B cell (primary cell): ENCODE data around the gene H1-8. TPM values are rescaled to one million over a fixed set of nuclear protein-coding genes. Genes with fewer than 3 reads are reported as not detected.

ENCODE experiments used
- ATAC-seq: fragments of 200-7000 bp; cut with Tn5 transposase; one replicate; pipeline ENCODE4 v1.10.0; 2021; ENCODE audit warnings: low read depth, mild to moderate bottlenecking, moderate number of reproducible peaks, moderate library complexity
- CTCF ChIA-PET: fragments of 350-600 bp; sonication (Branson Sonifier 250); formaldehyde crosslinking; loops from one replicate; lab custom pipeline; 2021; ENCODE audit warnings: antibody characterized with exemption, inconsistent platforms; lab: Charles Lee
- POLR2A ChIA-PET: fragments of 350-600 bp; sonication (Branson Sonifier 250); formaldehyde crosslinking; loops from one replicate; lab custom pipeline; 2021; ENCODE audit warnings: antibody characterized with exemption; lab: Charles Lee
- DNase-seq: peaks from one replicate; pipeline ENCODE4 v3.0.0; 2013
- H2AFZ ChIP-seq: 2 replicates; pipeline ENCODE4 v1.6.1; 2012; ENCODE audit warnings: mild to moderate bottlenecking, low read depth, low read length; ENCODE audit not compliant: insufficient read depth, poor library complexity, severe bottlenecking
- H3K27ac ChIP-seq, 2 donors: 1 replicate in 1 of 2; 2 replicates in 1 of 2; pipeline ENCODE4 v1.5.1; 2012 to 2013; ENCODE audit warnings: low read length in 2 of 2, mild to moderate bottlenecking in 2 of 2, moderate library complexity in 1 of 2
- H3K27me3 ChIP-seq, 4 experiments: fragments of 200-600 bp in 1 of 4; sonication (generic) in 1 of 4; replicated peaks in 1 of 4; 1 replicate in 2 of 4; 2 replicates in 2 of 4; pipeline versions ENCODE4 v1.6.1 to v1.7.0; 2013 to 2016; ENCODE audit warnings: low read length in 3 of 4, mild to moderate bottlenecking in 2 of 4, mixed read lengths in 1 of 4, moderate library complexity in 1 of 4; ENCODE audit not compliant: insufficient read depth in 4 of 4, control insufficient read depth in 3 of 4; ENCODE audit errors: control extremely low read depth in 1 of 4
- H3K36me3 ChIP-seq, 2 experiments: replicated peaks in 1 of 2; 1 replicate in 1 of 2; 2 replicates in 1 of 2; pipeline versions ENCODE4 v1.6.1 to v1.7.1; 2013; ENCODE audit warnings: low read length in 1 of 2; ENCODE audit not compliant: insufficient read depth in 2 of 2, control insufficient read depth in 1 of 2; ENCODE audit errors: control extremely low read depth in 1 of 2, extremely low read depth in 1 of 2
- H3K4me1 ChIP-seq, 2 donors: fragments of 200-600 bp in 1 of 2; sonication (generic) in 1 of 2; 1 replicate in 1 of 2; 2 replicates in 1 of 2; pipeline versions ENCODE4 v1.5.1 to v1.6.1; 2013 to 2017; ENCODE audit warnings: low read length in 2 of 2; ENCODE audit not compliant: control insufficient read depth in 2 of 2, insufficient read depth in 2 of 2
- H3K4me2 ChIP-seq: replicated peaks from 2 replicates; pipeline ENCODE3; 2012; ENCODE audit warnings: mild to moderate bottlenecking, low read depth, low read length; ENCODE audit not compliant: poor library complexity, severe bottlenecking
- H3K4me3 ChIP-seq, 5 experiments: fragments of 200-600 bp in 1 of 5; sonication (generic) in 1 of 5; 1 replicate in 3 of 5; 2 replicates in 2 of 5; pipeline versions ENCODE4 v1.5.1 to v1.7.0; 2011 to 2016; ENCODE audit warnings: low read length in 4 of 5, mild to moderate bottlenecking in 4 of 5, low read depth in 2 of 5, control low read depth in 1 of 5, moderate library complexity in 1 of 5; ENCODE audit not compliant: insufficient read depth in 1 of 5; ENCODE audit errors: control extremely low read depth in 1 of 5, extremely low read depth in 1 of 5
- H3K79me2 ChIP-seq: fragments of 200-600 bp; sonication (generic); one replicate; pipeline ENCODE4 v1.6.0; 2016; ENCODE audit warnings: low read length; ENCODE audit not compliant: control insufficient read depth, insufficient read depth
- H3K9ac ChIP-seq: fragments of 200-600 bp; sonication (generic); 2 replicates; pipeline ENCODE4 v1.6.1; 2017; ENCODE audit warnings: mild to moderate bottlenecking, low read length, moderate library complexity
- H3K9me3 ChIP-seq, 3 donors: one replicate each; pipeline versions ENCODE4 v1.6.1 to v1.7.1; 2013; ENCODE audit warnings: low read length in 2 of 3; ENCODE audit not compliant: control insufficient read depth in 2 of 3, insufficient read depth in 1 of 3; ENCODE audit errors: control extremely low read depth in 1 of 3
- H4K20me1 ChIP-seq: 2 replicates; pipeline ENCODE4 v1.6.0; 2012; ENCODE audit warnings: mild to moderate bottlenecking, low read length; ENCODE audit not compliant: insufficient read depth, control insufficient read depth, poor library complexity, severe bottlenecking
- H3K27ac Mint-ChIP-seq: one replicate; pipeline ENCODE4 v1.8.0; 2021; ENCODE audit warnings: mixed read lengths
- H3K27me3 Mint-ChIP-seq: one replicate; pipeline ENCODE4 v1.8.0; 2021; ENCODE audit warnings: mixed read lengths
- H3K4me1 Mint-ChIP-seq: one replicate; pipeline ENCODE4 v1.8.0; 2021; ENCODE audit warnings: mixed read lengths
- H3K4me3 Mint-ChIP-seq: one replicate; pipeline ENCODE4 v1.8.0; 2021; ENCODE audit warnings: mixed read lengths
- H3K9me3 Mint-ChIP-seq: one replicate; pipeline ENCODE4 v1.8.0; 2022; ENCODE audit warnings: mixed read lengths; ENCODE audit not compliant: insufficient read depth
- EZH2 ChIP-seq: IDR thresholded peaks from 2 replicates; pipeline ENCODE4 v1.6.1; 2012; ENCODE audit warnings: borderline replicate concordance, low read depth, mild to moderate bottlenecking, moderate library complexity, low read length; ENCODE audit not compliant: insufficient read depth, poor library complexity, severe bottlenecking
- WGBS: methylation state at CpG from one replicate; pipeline ENCODE4 v1.1.5; 2013; ENCODE audit warnings: missing lambda C conversion rate; ENCODE audit not compliant: insufficient coverage; 5-methylcytosine and 5-hydroxymethylcytosine counted together
- intact Hi-C: fragments of 100-400 bp; cut with micrococcal nuclease; formaldehyde crosslinking; loops from one replicate; pipeline ENCODE4 v1.10.0; 2022
- polyA plus RNA-seq: library from polyadenylated mRNA; depleted of rRNA; stranded (reverse); fragments of >200 nt; gene quantifications from 2 replicates; pipeline ENCODE4 v1.2.3, GENCODE V29; 2012
- total RNA-seq, 2 donors: library from RNA; stranded (reverse); fragments of 120-200 nt in 1 of 2; gene quantifications; 1 replicate in 1 of 2; 2 replicates in 1 of 2; pipeline versions ENCODE4 v1.2.3 to v1.2.4, GENCODE V29; 2013 to 2022
- TF ChIP-seq, protein P1 (sequence below): fragments of 200-600 bp; IDR thresholded peaks from one replicate; pipeline ENCODE4 v1.8.0; 2022; ENCODE audit warnings: antibody characterized with exemption, mild to moderate bottlenecking

The H1-8 gene
- total and polyA plus RNA-seq, 2 donors (not counting 1 experiment from before 2014, with no cell fraction given): not detected

DNA sequence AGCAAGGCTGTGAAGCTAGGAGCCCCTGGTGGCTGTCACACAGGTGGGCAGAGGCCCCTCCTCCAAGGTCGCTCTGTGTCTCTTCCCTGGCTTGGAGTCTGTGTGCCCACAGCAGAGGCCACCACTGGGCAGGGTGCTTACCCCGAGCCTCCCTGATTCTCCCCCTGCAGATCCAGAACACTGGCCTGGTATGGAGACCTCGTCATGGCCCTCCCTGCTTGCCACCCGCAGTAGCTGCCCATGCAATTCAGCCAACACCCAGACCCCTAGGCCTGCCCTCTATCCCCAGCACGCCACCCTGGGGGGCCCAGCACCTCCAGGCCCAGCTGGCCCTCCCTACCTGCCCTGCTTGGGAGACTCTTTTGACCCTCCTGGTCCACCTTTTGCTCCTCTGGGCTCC is 20.0 kb upstream of the H1-8 start:
- Histone ChIP-seq H3K9ac (no peak overlapping the region), H3K27ac (no peak overlapping the region), H3K79me2 (no peaks in the 10 kb centered on the region), H3K4me2 (no peak overlapping the region), H4K20me1 (no peaks in the 10 kb centered on the region), H2AFZ (no peak overlapping the region), H3K9me3 (no peaks in the 10 kb centered on the region), H3K4me3 (no peak overlapping the region), H3K36me3 (no peaks in the 10 kb centered on the region), H3K27me3 (no peaks in the 10 kb centered on the region), H3K4me1 (peaks cover 10 to 21% of the 10 kb centered on the region in 2 donors)
- TF ChIP-seq, protein P1, sequence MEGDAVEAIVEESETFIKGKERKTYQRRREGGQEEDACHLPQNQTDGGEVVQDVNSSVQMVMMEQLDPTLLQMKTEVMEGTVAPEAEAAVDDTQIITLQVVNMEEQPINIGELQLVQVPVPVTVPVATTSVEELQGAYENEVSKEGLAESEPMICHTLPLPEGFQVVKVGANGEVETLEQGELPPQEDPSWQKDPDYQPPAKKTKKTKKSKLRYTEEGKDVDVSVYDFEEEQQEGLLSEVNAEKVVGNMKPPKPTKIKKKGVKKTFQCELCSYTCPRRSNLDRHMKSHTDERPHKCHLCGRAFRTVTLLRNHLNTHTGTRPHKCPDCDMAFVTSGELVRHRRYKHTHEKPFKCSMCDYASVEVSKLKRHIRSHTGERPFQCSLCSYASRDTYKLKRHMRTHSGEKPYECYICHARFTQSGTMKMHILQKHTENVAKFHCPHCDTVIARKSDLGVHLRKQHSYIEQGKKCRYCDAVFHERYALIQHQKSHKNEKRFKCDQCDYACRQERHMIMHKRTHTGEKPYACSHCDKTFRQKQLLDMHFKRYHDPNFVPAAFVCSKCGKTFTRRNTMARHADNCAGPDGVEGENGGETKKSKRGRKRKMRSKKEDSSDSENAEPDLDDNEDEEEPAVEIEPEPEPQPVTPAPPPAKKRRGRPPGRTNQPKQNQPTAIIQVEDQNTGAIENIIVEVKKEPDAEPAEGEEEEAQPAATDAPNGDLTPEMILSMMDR: no peak
- no peak for TF ChIP-seq EZH2
- no peaks in the 10 kb centered on the region for H3K9me3 Mint-ChIP-seq
- intact Hi-C loops: no loop called here
- peaks cover 21% of the 10 kb centered on the region for H3K4me1 Mint-ChIP-seq
- DNase-seq (no peak), ATAC-seq (no peak)
- ChIA-PET POLR2A (no interaction called here), CTCF (interaction anchor here (0.9 kb wide), 1 partner anchor 105 kb away, joined by 4 read pairs; no protein-coding TSS in a partner anchor)
- no peak overlapping the region for H3K4me3 Mint-ChIP-seq
- no peak overlapping the region for H3K27ac Mint-ChIP-seq
- WGBS: 95% methylated on average over 5 of the region's 5 CpGs
- no peaks in the 10 kb centered on the region for H3K27me3 Mint-ChIP-seq

DNA sequence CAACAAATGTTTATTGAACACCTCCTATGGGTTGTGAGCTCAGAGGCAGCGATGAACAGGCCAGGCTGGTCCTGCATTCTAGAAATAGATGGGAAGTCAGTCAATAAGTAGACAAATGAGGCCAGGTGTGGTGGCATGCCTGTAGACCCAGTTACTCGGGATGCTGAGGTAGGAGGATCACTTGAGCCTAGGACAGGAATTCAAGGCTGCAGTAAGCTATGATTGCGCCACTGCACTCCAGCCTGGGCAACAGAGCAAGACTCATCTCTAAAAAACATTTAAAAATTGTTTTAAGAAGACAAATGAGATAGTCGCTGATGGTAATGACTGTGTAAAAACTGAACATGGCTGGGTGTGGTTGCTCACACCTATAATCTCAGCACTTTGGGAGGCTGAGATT is 18.9 kb upstream of the H1-8 start:
- Histone ChIP-seq H3K27ac (no peak overlapping the region), H2AFZ (no peak overlapping the region), H4K20me1 (no peaks in the 10 kb centered on the region), H3K9me3 (no peaks in the 10 kb centered on the region), H3K4me2 (no peak overlapping the region), H3K79me2 (no peaks in the 10 kb centered on the region), H3K4me1 (peaks cover 10 to 21% of the 10 kb centered on the region in 2 donors), H3K27me3 (no peaks in the 10 kb centered on the region), H3K9ac (no peak overlapping the region), H3K4me3 (no peak overlapping the region), H3K36me3 (no peaks in the 10 kb centered on the region)
- intact Hi-C loops: no loop called here
- Mint-ChIP-seq H3K27me3 (no peaks in the 10 kb centered on the region), H3K4me3 (no peak overlapping the region), H3K4me1 (peaks cover 21% of the 10 kb centered on the region), H3K9me3 (no peaks in the 10 kb centered on the region), H3K27ac (peak overlapping the region; percentile 2)
- TF ChIP-seq, protein P1: no peak
- no peak for TF ChIP-seq EZH2
- no peak for DNase-seq
- ATAC-seq: no peak
- 100% methylated on average over 1 of the region's 4 CpGs for WGBS
- POLR2A ChIA-PET: no interaction called here
- CTCF ChIA-PET: no interaction called here
